Right cardiac atrium (tissue), 5 donors: ENCODE data around the gene SLC1A2. TPM values are rescaled to one million over a fixed set of nuclear protein-coding genes. Genes with fewer than 3 reads are reported as not detected.

Experiments
- ATAC-seq, 2 donors: fragments of 200-7000 bp; cut with Tn5 transposase; one replicate each; pipeline versions ENCODE4 v1.8.0 to v1.9.1; 2020; ENCODE audit warnings: moderate library complexity in 2 of 2, mild to moderate bottlenecking in 1 of 2
- DNase-seq, 3 donors: peaks; one replicate each; pipeline ENCODE4 v3.0.0-alpha.2; 2020
- H3K27ac ChIP-seq: one replicate; pipeline ENCODE4 v1.5.1; 2013; ENCODE audit warnings: mild to moderate bottlenecking, low read length, control low read depth, moderate library complexity
- H3K27me3 ChIP-seq: one replicate; pipeline ENCODE4 v1.6.1; 2013; ENCODE audit not compliant: control insufficient read depth, insufficient read depth
- H3K4me1 ChIP-seq: one replicate; pipeline ENCODE4 v1.6.1; 2013; ENCODE audit warnings: low read length; ENCODE audit not compliant: control insufficient read depth, insufficient read depth
- H3K4me3 ChIP-seq: one replicate; pipeline ENCODE4 v1.5.1; 2013; ENCODE audit warnings: low read length, control low read depth
- H3K9me3 ChIP-seq: one replicate; pipeline ENCODE4 v1.6.1; 2013; ENCODE audit warnings: low read length; ENCODE audit not compliant: control insufficient read depth
- WGBS: extraction: QIAGEN DNeasy Blood & Tissue Kit; methylation state at CpG from one replicate; pipeline ENCODE4 v1.1.7; 2013; 5-methylcytosine and 5-hydroxymethylcytosine counted together
- intact Hi-C, 4 donors: fragments of 100-400 bp; cut with DNase I; formaldehyde crosslinking; loops; one replicate each; pipeline versions ENCODE4 v1.11.0 to v1.14.0; 2022 to 2023
- polyA plus RNA-seq: library from polyadenylated mRNA; stranded (reverse); fragments of 200-250 nt; gene quantifications from one replicate; pipeline ENCODE4 v1.2.3, GENCODE V29; 2013
- total RNA-seq, 4 donors: library from RNA; stranded (reverse); fragmentation: NEBNext Ultra II Directional; extraction: Animal tissue kit (Norgen Biotek cat#: 25700); gene quantifications; one replicate each; pipeline ENCODE4 v1.2.1, GENCODE V29; 2021
- donor health status: healthy with polysubstance abuse.
- donor health status: DM: no; HTN: yes; CAD: no.
- donor health status: DM: no; HTN: no; CAD: no.
- donor health status: DM: no; HTN: yes; CAD: no; lungs with severe emphysema.
- donor health status: DM: yes; HTN: yes; CAD: no.

SLC1A2 gene
- total and polyA plus RNA-seq, 5 donors = 0.54 to 2.3 (median 1.3) TPM

- DNase-seq = peak; percentile 28 to 55 (median 34)
These were observed 138.1 kb downstream of the SLC1A2 start for GRCh38 chr11:35281169-35281688.

GRCh38 chr11:35280727-35281126, 138.6 kb downstream of the SLC1A2 start:
- peak overlapping the region; percentile 62 for H3K27ac ChIP-seq
- WGBS = 89% methylated on average over 7 of the region's 7 CpGs
- no peaks in the 10 kb centered on the region for H3K27me3 ChIP-seq
- intact Hi-C loops = no loop called here
- DNase-seq (peak in 2 of 3 donors; percentile 54 to 58), ATAC-seq (peak in 1 of 2 donors; percentile 27)
- H3K9me3 ChIP-seq = no peaks in the 10 kb centered on the region
- H3K4me1 ChIP-seq = peaks cover 4% of the 10 kb centered on the region
- no peak overlapping the region for H3K4me3 ChIP-seq

More at GRCh38 chr11:35281169-35281688, 138.1 kb downstream of the SLC1A2 start:
- no peak overlapping the region for H3K4me3 ChIP-seq
- peak overlapping the region; percentile 8 for H3K27ac ChIP-seq
- 47% methylated on average over 5 of the region's 5 CpGs for WGBS
- H3K9me3 ChIP-seq = no peaks in the 10 kb centered on the region
- peaks cover 3% of the 10 kb centered on the region for H3K4me1 ChIP-seq
- ATAC-seq = peak; percentile 82 to 84
- intact Hi-C loops = no loop called here
- H3K27me3 ChIP-seq = no peaks in the 10 kb centered on the region

- ATAC-seq = no peak
- intact Hi-C loops = no loop called here
- Histone ChIP-seq H3K4me3 (no peak overlapping the region), H3K27me3 (no peaks in the 10 kb centered on the region), H3K4me1 (peaks cover 8% of the 10 kb centered on the region), H3K27ac (no peak overlapping the region), H3K9me3 (no peaks in the 10 kb centered on the region)
- WGBS = 98% methylated on average over 2 of the region's 2 CpGs
- no peak for DNase-seq
These were observed 141.5 kb downstream of the SLC1A2 start for GRCh38 chr11:35277827-35278226.

GRCh38 chr11:35276396-35277145, 142.8 kb downstream of the SLC1A2 start:
- no peak for ATAC-seq
- H3K27ac ChIP-seq = no peak overlapping the region
- 96% methylated on average over 2 of the region's 2 CpGs for WGBS

GRCh38 chr11:35275786-35276170, 143.6 kb downstream of the SLC1A2 start:
- Histone ChIP-seq H3K9me3 (no peaks in the 10 kb centered on the region), H3K27me3 (no peaks in the 10 kb centered on the region), H3K4me3 (no peak overlapping the region), H3K27ac (no peak overlapping the region), H3K4me1 (peaks cover 8% of the 10 kb centered on the region)
- DNase-seq = no peak
- 72% methylated on average over 1 of the region's 1 CpG for WGBS
- no peak for ATAC-seq
- intact Hi-C loops = no loop called here

More at GRCh38 chr11:35276396-35277145, 142.8 kb downstream of the SLC1A2 start:
- Histone ChIP-seq H3K9me3 (no peaks in the 10 kb centered on the region), H3K4me3 (no peak overlapping the region), H3K27me3 (no peaks in the 10 kb centered on the region), H3K4me1 (peaks cover 8% of the 10 kb centered on the region)
- intact Hi-C loops = no loop called here
- DNase-seq = no peak

GRCh38 chr11:35274909-35275785, 144.2 kb downstream of the SLC1A2 start:
- no peak overlapping the region for H3K4me3 ChIP-seq
- 60% methylated on average over 6 of the region's 6 CpGs for WGBS
- ATAC-seq (peak; percentile 66 to 67), DNase-seq (peak; percentile 64 to 75 (median 72))
- peaks cover 5% of the 10 kb centered on the region for H3K4me1 ChIP-seq
- no peaks in the 10 kb centered on the region for H3K27me3 ChIP-seq
- H3K9me3 ChIP-seq = no peaks in the 10 kb centered on the region
- intact Hi-C loops = no loop called here
- H3K27ac ChIP-seq = no peak overlapping the region

GRCh38 chr11:35272391-35272902, 146.9 kb downstream of the SLC1A2 start:
- intact Hi-C loops = no loop called here
- H3K4me3 ChIP-seq = no peak overlapping the region
- DNase-seq (no peak), ATAC-seq (peak in 1 of 2 donors; percentile 28)
- H3K27ac ChIP-seq = no peak overlapping the region
- peaks cover 5% of the 10 kb centered on the region for H3K4me1 ChIP-seq
- WGBS = 85% methylated on average over 5 of the region's 5 CpGs
- no peaks in the 10 kb centered on the region for H3K27me3 ChIP-seq
- no peaks in the 10 kb centered on the region for H3K9me3 ChIP-seq

GRCh38 chr11:35271031-35271430, 148.3 kb downstream of the SLC1A2 start:
- Histone ChIP-seq H3K4me3 (no peak overlapping the region), H3K27ac (no peak overlapping the region), H3K4me1 (peaks cover 5% of the 10 kb centered on the region), H3K9me3 (no peaks in the 10 kb centered on the region), H3K27me3 (no peaks in the 10 kb centered on the region)
- intact Hi-C loops = no loop called here
- 95% methylated on average over 3 of the region's 3 CpGs for WGBS
- DNase-seq (no peak), ATAC-seq (no peak)

GRCh38 chr11:35270342-35270741, 149.0 kb downstream of the SLC1A2 start:
- H3K9me3 ChIP-seq = no peaks in the 10 kb centered on the region
- H3K27me3 ChIP-seq = no peaks in the 10 kb centered on the region
- H3K27ac ChIP-seq = no peak overlapping the region
- DNase-seq = no peak
- ATAC-seq = no peak
- peaks cover 1% of the 10 kb centered on the region for H3K4me1 ChIP-seq
- 47% methylated on average over 1 of the region's 1 CpG for WGBS
- H3K4me3 ChIP-seq = no peak overlapping the region
- intact Hi-C loops = no loop called here

- no peaks in the 10 kb centered on the region for H3K9me3 ChIP-seq
- WGBS = 89% methylated on average over 2 of the region's 2 CpGs
- no peak overlapping the region for H3K27ac ChIP-seq
- no peak for DNase-seq
- H3K27me3 ChIP-seq = no peaks in the 10 kb centered on the region
- H3K4me1 ChIP-seq = no peaks in the 10 kb centered on the region
- intact Hi-C loops = no loop called here
- ATAC-seq = no peak
- no peak overlapping the region for H3K4me3 ChIP-seq
These were observed 151.9 kb downstream of the SLC1A2 start for GRCh38 chr11:35267504-35267903.
